COR-L47 (cell line): ENCODE data around the gene RAF1.
"Not testable (repeated sequence)": the region's sequence is repeated elsewhere in the genome, so short reads cannot be mapped to it uniquely, and the experiment has no call there.

Source experiments
- DNase-seq: peaks from one replicate; lab custom pipeline; 2025; lab: John Stamatoyannopoulos, UW

RAF1 gene

GRCh38 chr3:12663936-12664908 lies at the start of gene RAF1:
Gene RAF1 (minus strand): TSS chr3:12664117. CDS start chr3:12618721, 45,396 bp downstream.
- peak; percentile 90 for DNase-seq

GRCh38 chr3:12710062-12710461 lies 46.1 kb upstream of the RAF1 start:
- DNase-seq, result no peak

GRCh38 chr3:12709334-12709733 lies 45.4 kb upstream of the RAF1 start:
- no peak for DNase-seq

GRCh38 chr3:12708584-12709192 lies 44.8 kb upstream of the RAF1 start:
- no peak for DNase-seq

- no peak for DNase-seq
Measured at GRCh38 chr3:12707449-12707848, 43.5 kb upstream of the RAF1 start.

- peak; percentile 23 for DNase-seq
Measured at GRCh38 chr3:12706504-12707253, 42.8 kb upstream of the RAF1 start.

- no peak for DNase-seq
Measured at GRCh38 chr3:12705981-12706380, 42.1 kb upstream of the RAF1 start.

GRCh38 chr3:12705374-12705926 lies 41.5 kb upstream of the RAF1 start:
- DNase-seq, result no peak

- no peak for DNase-seq
Measured at GRCh38 chr3:12702501-12702900, 38.6 kb upstream of the RAF1 start.

- not testable (repeated sequence) for DNase-seq
Measured at GRCh38 chr3:12701601-12702000, 37.7 kb upstream of the RAF1 start.

GRCh38 chr3:12700800-12701199 lies 36.9 kb upstream of the RAF1 start:
- DNase-seq, result no peak

- no peak for DNase-seq
Measured at GRCh38 chr3:12695916-12696315, 32.0 kb upstream of the RAF1 start.

GRCh38 chr3:12695112-12695511 lies 31.2 kb upstream of the RAF1 start:
- DNase-seq, result no peak

GRCh38 chr3:12692444-12692843 lies 28.5 kb upstream of the RAF1 start:
- DNase-seq, result no peak

GRCh38 chr3:12689997-12690711 lies 26.2 kb upstream of the RAF1 start:
- DNase-seq, result no peak

- DNase-seq, result no peak
Measured at GRCh38 chr3:12687948-12688347, 24.0 kb upstream of the RAF1 start.

GRCh38 chr3:12686096-12686495 lies 22.2 kb upstream of the RAF1 start:
- no peak for DNase-seq

GRCh38 chr3:12681943-12682390 lies 18.1 kb upstream of the RAF1 start:
- no peak for DNase-seq

- DNase-seq, result no peak
Measured at GRCh38 chr3:12681089-12681942, 17.4 kb upstream of the RAF1 start.

GRCh38 chr3:12679468-12679867 lies 15.6 kb upstream of the RAF1 start:
- no peak for DNase-seq

GRCh38 chr3:12677616-12678015 lies 13.7 kb upstream of the RAF1 start:
- no peak for DNase-seq
